ENCODE measurements around the gene VEZT.

DNA sequence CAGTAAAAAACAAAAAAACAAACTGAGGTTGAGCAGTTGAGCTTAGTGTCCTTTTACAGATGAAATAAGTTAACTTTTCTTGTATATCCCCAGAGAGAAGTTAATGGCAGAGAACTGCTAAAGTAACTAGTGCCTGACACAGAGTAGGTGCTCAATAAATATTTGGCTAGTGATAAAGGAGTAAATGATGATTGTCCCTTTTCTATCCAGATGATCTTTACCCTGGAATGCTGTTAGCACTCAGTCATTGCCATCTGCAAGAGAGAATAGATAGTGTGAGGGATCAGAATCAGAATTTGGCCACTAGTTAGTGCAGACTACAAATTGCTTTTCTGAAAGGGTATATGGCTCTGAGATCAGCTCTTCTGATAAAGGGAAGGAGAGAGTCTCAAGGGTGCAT lies 21.6 kb downstream of the VEZT start:
- TF ChIP-seq CTCF (IDR thresholded peaks at IDR 0.05 in 2 of 3, conservative IDR thresholded peaks at IDR 0.05 in 1 of 3; ENCODE audit: control insufficient read depth in 2 of 3, extremely low read depth in 1 of 3, insufficient read depth in 1 of 3, low read depth in 3 of 3, low read length in 3 of 3) (no peak), USF1 (IDR thresholded peaks at IDR 0.05; ENCODE audit: borderline replicate concordance, extremely low read length, insufficient read depth, low read depth, low read length) (no peak)
